ENCODE measurements around the gene HNRNPR.
A peak's percentile ranks its signal among the peaks of the same experiment; 100 is the strongest.

Gene HNRNPR

GRCh38 chr1:23357138-23357908 is 13.2 kb upstream of the HNRNPR start:
- H3K4me3 ChIP-seq (ENCODE audit: low read depth, low read length): no peak overlapping the region
- DNase-seq (ENCODE audit: low read depth): no peak
- TF ChIP-seq CTCF (IDR thresholded peaks at IDR 0.05; ENCODE audit: low read depth, low read length, missing control alignments): no peak
- in situ Hi-C loops (cut with HindIII; ENCODE audit: low sequenced_read_pairs): no loop called here

- no peak for DNase-seq (ENCODE audit: low read depth)
- in situ Hi-C loops (cut with HindIII; ENCODE audit: low sequenced_read_pairs): no loop called here
- no peak overlapping the region for H3K4me3 ChIP-seq (ENCODE audit: low read depth, low read length)
- no peak for TF ChIP-seq CTCF (IDR thresholded peaks at IDR 0.05; ENCODE audit: low read depth, low read length, missing control alignments)
Measured at GRCh38 chr1:23356471-23357137, 12.5 kb upstream of the HNRNPR start.

GRCh38 chr1:23354245-23354644 is 10.2 kb upstream of the HNRNPR start:
- TF ChIP-seq CTCF (IDR thresholded peaks at IDR 0.05; ENCODE audit: low read depth, low read length, missing control alignments): no peak
- in situ Hi-C loops (cut with HindIII; ENCODE audit: low sequenced_read_pairs): no loop called here
- no peak for DNase-seq (ENCODE audit: low read depth)

GRCh38 chr1:23352096-23352695 is 8.1 kb upstream of the HNRNPR start:
- in situ Hi-C loops (cut with HindIII; ENCODE audit: low sequenced_read_pairs): no loop called here
- no peak overlapping the region for H3K4me3 ChIP-seq (ENCODE audit: low read depth, low read length)
- no peak for DNase-seq (ENCODE audit: low read depth)
- TF ChIP-seq CTCF (IDR thresholded peaks at IDR 0.05; ENCODE audit: low read depth, low read length, missing control alignments): no peak

More at GRCh38 chr1:23354245-23354644, 10.2 kb upstream of the HNRNPR start:
- no peak overlapping the region for H3K4me3 ChIP-seq (ENCODE audit: low read depth, low read length)

GRCh38 chr1:23345920-23346319 is 1.8 kb upstream of the HNRNPR start:
- no peak for TF ChIP-seq CTCF (IDR thresholded peaks at IDR 0.05; ENCODE audit: low read depth, low read length, missing control alignments)
- in situ Hi-C loops (cut with HindIII; ENCODE audit: low sequenced_read_pairs): loop anchor here (5.0 kb wide), 1 partner anchor 41 kb away; no protein-coding TSS in a partner anchor
- H3K4me3 ChIP-seq (ENCODE audit: low read depth, low read length): no peak overlapping the region
- no peak for DNase-seq (ENCODE audit: low read depth)

- peak overlapping the region; percentile 85 for H3K4me3 ChIP-seq (ENCODE audit: low read depth, low read length)
- TF ChIP-seq CTCF (IDR thresholded peaks at IDR 0.05; ENCODE audit: low read depth, low read length, missing control alignments): no peak
- in situ Hi-C loops (cut with HindIII; ENCODE audit: low sequenced_read_pairs): loop anchor here (5.0 kb wide), 1 partner anchor 42 kb away; no protein-coding TSS in a partner anchor
- no peak for DNase-seq (ENCODE audit: low read depth)
Measured at GRCh38 chr1:23344987-23345472, 946 bp upstream of the HNRNPR start.

Measured in astrocyte of the cerebellum (primary cell).